CD4-positive, alpha-beta T cell (primary cell): Measurements from ENCODE around the gene ZNF318. TPM values are rescaled to one million over a fixed set of nuclear protein-coding genes. Genes with fewer than 3 reads are reported as not detected.

Source experiments
- ATAC-seq: fragments of 200-7000 bp; cut with Tn5 transposase; one replicate; pipeline ENCODE4 v1.10.0; 2022; ENCODE audit warnings: mild to moderate bottlenecking; ENCODE audit not compliant: poor library complexity
- CTCF ChIA-PET: fragments of 350-600 bp; sonication (Branson Sonifier 250); formaldehyde crosslinking; loops from one replicate; lab custom pipeline; 2021; ENCODE audit warnings: antibody characterized with exemption, inconsistent platforms; lab: Charles Lee
- POLR2A ChIA-PET: fragments of 350-600 bp; sonication (Branson Sonifier 250); formaldehyde crosslinking; loops from one replicate; lab custom pipeline; 2021; ENCODE audit warnings: antibody characterized with exemption, inconsistent platforms; lab: Charles Lee
- DNase-seq, 14 experiments: peaks; one replicate each; pipeline ENCODE4 v3.0.0-alpha.2; 2013 to 2020; ENCODE audit warnings: mixed read lengths in 2 of 14
- H3K27ac ChIP-seq, 2 donors: one replicate each; pipeline versions ENCODE4 v1.5.1 to v1.7.0; 2013; ENCODE audit warnings: low read length in 2 of 2, low read depth in 1 of 2, mild to moderate bottlenecking in 1 of 2
- H3K27me3 ChIP-seq, 2 experiments: 1 replicate in 1 of 2; 2 replicates in 1 of 2; pipeline versions ENCODE4 v1.6.1 to v1.7.0; 2013; ENCODE audit warnings: low read length in 2 of 2, control low read depth in 1 of 2, mild to moderate bottlenecking in 1 of 2, moderate library complexity in 1 of 2; ENCODE audit not compliant: insufficient read depth in 2 of 2, control insufficient read depth in 1 of 2
- H3K36me3 ChIP-seq: one replicate; pipeline ENCODE4 v1.6.1; 2013; ENCODE audit warnings: low read length, control low read depth; ENCODE audit not compliant: insufficient read depth
- H3K4me1 ChIP-seq: one replicate; pipeline ENCODE4 v1.6.1; 2013; ENCODE audit warnings: low read length, control low read depth; ENCODE audit not compliant: insufficient read depth
- H3K4me3 ChIP-seq: one replicate; pipeline ENCODE4 v1.5.1; 2013; ENCODE audit warnings: mild to moderate bottlenecking, low read length, moderate library complexity
- H3K9me3 ChIP-seq, 2 experiments: 1 replicate in 1 of 2; 2 replicates in 1 of 2; pipeline versions ENCODE4 v1.6.1 to v1.7.0; 2013; ENCODE audit warnings: low read length in 2 of 2, mild to moderate bottlenecking in 2 of 2, control low read depth in 1 of 2, moderate library complexity in 1 of 2; ENCODE audit not compliant: control insufficient read depth in 1 of 2, insufficient read depth in 1 of 2
- H3K27ac Mint-ChIP-seq: one replicate; pipeline ENCODE4 v1.8.0; 2020; ENCODE audit warnings: mixed read lengths
- H3K27me3 Mint-ChIP-seq: one replicate; pipeline ENCODE4 v1.8.0; 2021; ENCODE audit warnings: mixed read lengths
- H3K36me3 Mint-ChIP-seq: one replicate; pipeline ENCODE4 v1.8.0; 2021; ENCODE audit warnings: low read depth, mixed read lengths
- H3K4me1 Mint-ChIP-seq: one replicate; pipeline ENCODE4 v1.8.0; 2021; ENCODE audit warnings: low read depth, mixed read lengths
- H3K4me3 Mint-ChIP-seq: one replicate; pipeline ENCODE4 v1.8.0; 2020; ENCODE audit warnings: mild to moderate bottlenecking, mixed read lengths
- H3K9me3 Mint-ChIP-seq: one replicate; pipeline ENCODE4 v1.8.0; 2020; ENCODE audit warnings: mixed read lengths
- CTCF ChIP-seq: fragments of 200-600 bp; IDR thresholded peaks from one replicate; pipeline ENCODE4 v1.8.0; 2022; ENCODE audit warnings: antibody characterized with exemption, mild to moderate bottlenecking
- intact Hi-C, 2 experiments: fragments of 100-400 bp; cut with DNase I in 1 of 2; cut with micrococcal nuclease in 1 of 2; formaldehyde crosslinking; loops; one replicate each; pipeline versions ENCODE4 v1.15.1 to v1.9.0; 2023 to 2025; cut with DNase I, micrococcal nuclease
- total RNA-seq, 174 experiments: library from RNA in 2 of 174; stranded (reverse) in 2 of 174; gene quantifications; one replicate each; pipeline ENCODE4 v1.2.3 and lab custom pipeline; 2021 to 2026

The ZNF318 gene
- total RNA-seq, 2 experiments from 2014 or later, result 20.4 TPM

GRCh38 chr6:43292763-43293318, 76.6 kb downstream of the ZNF318 start:
- no peak for TF ChIP-seq CTCF
- H3K9me3 ChIP-seq, result no peaks in the 10 kb centered on the region
- ATAC-seq (no peak), DNase-seq (no peak)
- H3K4me3 Mint-ChIP-seq, result no peak overlapping the region
- no peaks in the 10 kb centered on the region for H3K36me3 Mint-ChIP-seq
- peaks cover 9% of the 10 kb centered on the region for H3K27me3 Mint-ChIP-seq
- no peaks in the 10 kb centered on the region for H3K36me3 ChIP-seq
- H3K27ac ChIP-seq, result no peak overlapping the region
- H3K4me1 ChIP-seq, result no peaks in the 10 kb centered on the region
- no peaks in the 10 kb centered on the region for H3K27me3 ChIP-seq
- ChIA-PET CTCF (no interaction called here), POLR2A (no interaction called here)
- intact Hi-C loops, result loop anchor here in 1 of 2 experiments (10.0 kb wide), 1 partner anchor 52 kb away; no protein-coding TSS in a partner anchor
- no peaks in the 10 kb centered on the region for H3K4me1 Mint-ChIP-seq
- no peaks in the 10 kb centered on the region for H3K9me3 Mint-ChIP-seq
- no peak overlapping the region for H3K27ac Mint-ChIP-seq
- no peak overlapping the region for H3K4me3 ChIP-seq

- Histone ChIP-seq H3K4me3 (no peak overlapping the region), H3K36me3 (no peaks in the 10 kb centered on the region), H3K4me1 (no peaks in the 10 kb centered on the region), H3K9me3 (no peaks in the 10 kb centered on the region), H3K27ac (no peak overlapping the region), H3K27me3 (no peaks in the 10 kb centered on the region)
- Mint-ChIP-seq H3K27ac (no peak overlapping the region), H3K4me3 (no peak overlapping the region), H3K4me1 (no peaks in the 10 kb centered on the region), H3K36me3 (no peaks in the 10 kb centered on the region), H3K9me3 (no peaks in the 10 kb centered on the region), H3K27me3 (peaks cover 11% of the 10 kb centered on the region)
- DNase-seq, result no peak
- POLR2A ChIA-PET, result no interaction called here
- TF ChIP-seq CTCF, result no peak
- ATAC-seq, result no peak
- CTCF ChIA-PET, result interaction anchor here (0.6 kb wide), 1 partner anchor 368 kb away, joined by 3 read pairs; no protein-coding TSS in a partner anchor
- intact Hi-C loops, result loop anchor here in 1 of 2 experiments (10.0 kb wide), 1 partner anchor 52 kb away; no protein-coding TSS in a partner anchor
Measured at GRCh38 chr6:43292341-43292740, 77.1 kb downstream of the ZNF318 start.

- CTCF ChIA-PET, result no interaction called here
- Mint-ChIP-seq H3K4me1 (no peaks in the 10 kb centered on the region), H3K27me3 (peaks cover 8% of the 10 kb centered on the region), H3K4me3 (no peak overlapping the region), H3K27ac (no peak overlapping the region), H3K36me3 (no peaks in the 10 kb centered on the region), H3K9me3 (no peaks in the 10 kb centered on the region)
- no peak for ATAC-seq
- H3K4me1 ChIP-seq, result no peaks in the 10 kb centered on the region
- no peak for TF ChIP-seq CTCF
- no peaks in the 10 kb centered on the region for H3K9me3 ChIP-seq
- no peaks in the 10 kb centered on the region for H3K36me3 ChIP-seq
- intact Hi-C loops, result loop anchor here in 1 of 2 experiments (10.0 kb wide), 1 partner anchor 53 kb away; no protein-coding TSS in a partner anchor
- no peaks in the 10 kb centered on the region for H3K27me3 ChIP-seq
- POLR2A ChIA-PET, result no interaction called here
- no peak overlapping the region for H3K27ac ChIP-seq
- no peak for DNase-seq
- no peak overlapping the region for H3K4me3 ChIP-seq
Measured at GRCh38 chr6:43291708-43292107, 77.7 kb downstream of the ZNF318 start.
